GM19455 (cell line): ENCODE results near the gene PPP1R14D.

ENCODE experiments used
- ATAC-seq: cut with Tn5 transposase; IDR thresholded peaks from one replicate; pipeline ENCODE4 v1.9.1; 2021; ENCODE audit not compliant: unreplicated experiment

PPP1R14D gene

GRCh38 chr15:40853241-40853890 lies 24.9 kb upstream of the PPP1R14D start:
- no peak for ATAC-seq

GRCh38 chr15:40852529-40852928 lies 24.0 kb upstream of the PPP1R14D start:
- no peak for ATAC-seq

GRCh38 chr15:40850576-40851112 lies 22.1 kb upstream of the PPP1R14D start:
- ATAC-seq, result no peak

GRCh38 chr15:40847223-40847961 lies 18.9 kb upstream of the PPP1R14D start:
- no peak for ATAC-seq

- ATAC-seq, result no peak
Measured at GRCh38 chr15:40846841-40847222, 18.3 kb upstream of the PPP1R14D start.

- no peak for ATAC-seq
Measured at GRCh38 chr15:40845511-40846284, 17.2 kb upstream of the PPP1R14D start.

GRCh38 chr15:40845036-40845435 lies 16.5 kb upstream of the PPP1R14D start:
- no peak for ATAC-seq

GRCh38 chr15:40844696-40845030 lies 16.2 kb upstream of the PPP1R14D start:
- ATAC-seq, result no peak

- no peak for ATAC-seq
Measured at GRCh38 chr15:40843885-40844695, 15.6 kb upstream of the PPP1R14D start, which contains the start of gene SPINT1. Gene SPINT1, plus strand, starts transcription at chr15:40844048. Its CDS starts 507 bp downstream, at chr15:40844555.

- no peak for ATAC-seq
Measured at GRCh38 chr15:40843261-40843884, 14.9 kb upstream of the PPP1R14D start.

- ATAC-seq, result no peak
Measured at GRCh38 chr15:40841741-40842140, 13.2 kb upstream of the PPP1R14D start.

GRCh38 chr15:40838756-40839155 lies 10.2 kb upstream of the PPP1R14D start:
- ATAC-seq, result no peak

- ATAC-seq, result no peak
Measured at GRCh38 chr15:40836020-40836419, 7.5 kb upstream of the PPP1R14D start.

GRCh38 chr15:40832903-40833302 lies 4.4 kb upstream of the PPP1R14D start:
- no peak for ATAC-seq

- ATAC-seq, result no peak
Measured at GRCh38 chr15:40831861-40832260, 3.4 kb upstream of the PPP1R14D start.

GRCh38 chr15:40830884-40831283 lies 2.4 kb upstream of the PPP1R14D start:
- no peak for ATAC-seq

GRCh38 chr15:40829115-40829514 lies 607 bp upstream of the PPP1R14D start:
- no peak for ATAC-seq

- no peak for ATAC-seq
Measured at GRCh38 chr15:40826423-40827075, 2.0 kb downstream of the PPP1R14D start.

GRCh38 chr15:40825661-40826422 lies 2.7 kb downstream of the PPP1R14D start:
- no peak for ATAC-seq
